Osteoblast (primary cell): ENCODE data around the gene UGT1A9. TPM values are rescaled to one million over a fixed set of nuclear protein-coding genes. Genes with fewer than 3 reads are reported as not detected.
"Not testable (repeated sequence)": the region's sequence is repeated elsewhere in the genome, so short reads cannot be mapped to it uniquely, and the experiment has no call there.

Experiments
- DNase-seq: peaks from one replicate; pipeline ENCODE4 v3.0.0; 2011; ENCODE audit warnings: low spot score, mixed read lengths; ENCODE audit not compliant: insufficient read length; ENCODE audit errors: missing footprints
- H2AFZ ChIP-seq: 2 replicates; pipeline ENCODE4 v1.6.0; 2011; ENCODE audit warnings: mild to moderate bottlenecking, low read length
- H3K27ac ChIP-seq: 2 replicates; pipeline ENCODE4 v1.5.1; 2011; ENCODE audit warnings: mild to moderate bottlenecking, low read depth, low read length, moderate library complexity
- H3K27me3 ChIP-seq: 2 replicates; pipeline ENCODE4 v1.6.0; 2012; ENCODE audit warnings: mild to moderate bottlenecking, control low read depth, inconsistent platforms, low read length, moderate library complexity; ENCODE audit not compliant: insufficient read depth
- H3K36me3 ChIP-seq: 2 replicates; pipeline ENCODE4 v1.5.1; 2011; ENCODE audit warnings: mild to moderate bottlenecking, low read length, control low read depth, moderate library complexity; ENCODE audit not compliant: insufficient read depth
- H3K4me1 ChIP-seq: 2 replicates; pipeline ENCODE4 v1.5.1; 2011; ENCODE audit warnings: mild to moderate bottlenecking, low read length, control low read depth, moderate library complexity; ENCODE audit not compliant: insufficient read depth
- H3K4me2 ChIP-seq: 2 replicates; pipeline ENCODE4 v1.6.0; 2011; ENCODE audit warnings: mild to moderate bottlenecking, low read length; ENCODE audit not compliant: insufficient read depth
- H3K4me3 ChIP-seq: fragments of 200-600 bp; sonication (generic); 3 replicates; pipeline ENCODE4 v1.5.1; 2012; ENCODE audit warnings: mild to moderate bottlenecking, low read length, inconsistent platforms; ENCODE audit not compliant: insufficient read depth
- H3K79me2 ChIP-seq: 2 replicates; pipeline ENCODE4 v1.6.0; 2012; ENCODE audit warnings: mild to moderate bottlenecking, low read length, control low read depth, inconsistent platforms; ENCODE audit not compliant: insufficient read depth
- H3K9me3 ChIP-seq: 2 replicates; pipeline ENCODE4 v1.5.1; 2011; ENCODE audit warnings: low read depth, low read length, control low read depth
- H4K20me1 ChIP-seq: 2 replicates; pipeline ENCODE4 v1.6.0; 2012; ENCODE audit warnings: mild to moderate bottlenecking, low read length, control low read depth; ENCODE audit not compliant: insufficient read depth
- total RNA-seq: library from RNA; depleted of rRNA; stranded (reverse); fragments of >200 nt; gene quantifications from 2 replicates; pipeline ENCODE4 v1.2.3, GENCODE V29; 2012
- TF ChIP-seq, protein P1 (sequence below): IDR thresholded peaks from 2 replicates; pipeline ENCODE4 v1.5.1; 2011; ENCODE audit warnings: mild to moderate bottlenecking, low read depth, low read length, moderate library complexity; ENCODE audit errors: extremely low read depth

The UGT1A9 gene
- total RNA-seq, 1 donor, result not detected

- Histone ChIP-seq H4K20me1 (no peaks in the 10 kb centered on the region), H3K36me3 (no peaks in the 10 kb centered on the region), H3K27ac (no peak overlapping the region), H3K4me3 (no peak overlapping the region), H2AFZ (no peak overlapping the region), H3K4me2 (no peak overlapping the region), H3K4me1 (no peaks in the 10 kb centered on the region), H3K9me3 (no peaks in the 10 kb centered on the region), H3K79me2 (no peaks in the 10 kb centered on the region), H3K27me3 (no peaks in the 10 kb centered on the region)
- TF ChIP-seq, protein P1, sequence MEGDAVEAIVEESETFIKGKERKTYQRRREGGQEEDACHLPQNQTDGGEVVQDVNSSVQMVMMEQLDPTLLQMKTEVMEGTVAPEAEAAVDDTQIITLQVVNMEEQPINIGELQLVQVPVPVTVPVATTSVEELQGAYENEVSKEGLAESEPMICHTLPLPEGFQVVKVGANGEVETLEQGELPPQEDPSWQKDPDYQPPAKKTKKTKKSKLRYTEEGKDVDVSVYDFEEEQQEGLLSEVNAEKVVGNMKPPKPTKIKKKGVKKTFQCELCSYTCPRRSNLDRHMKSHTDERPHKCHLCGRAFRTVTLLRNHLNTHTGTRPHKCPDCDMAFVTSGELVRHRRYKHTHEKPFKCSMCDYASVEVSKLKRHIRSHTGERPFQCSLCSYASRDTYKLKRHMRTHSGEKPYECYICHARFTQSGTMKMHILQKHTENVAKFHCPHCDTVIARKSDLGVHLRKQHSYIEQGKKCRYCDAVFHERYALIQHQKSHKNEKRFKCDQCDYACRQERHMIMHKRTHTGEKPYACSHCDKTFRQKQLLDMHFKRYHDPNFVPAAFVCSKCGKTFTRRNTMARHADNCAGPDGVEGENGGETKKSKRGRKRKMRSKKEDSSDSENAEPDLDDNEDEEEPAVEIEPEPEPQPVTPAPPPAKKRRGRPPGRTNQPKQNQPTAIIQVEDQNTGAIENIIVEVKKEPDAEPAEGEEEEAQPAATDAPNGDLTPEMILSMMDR, result no peak
- DNase-seq, result no peak
These were observed 31.8 kb upstream of the UGT1A9 start for GRCh38 chr2:233639860-233640259.

DNA sequence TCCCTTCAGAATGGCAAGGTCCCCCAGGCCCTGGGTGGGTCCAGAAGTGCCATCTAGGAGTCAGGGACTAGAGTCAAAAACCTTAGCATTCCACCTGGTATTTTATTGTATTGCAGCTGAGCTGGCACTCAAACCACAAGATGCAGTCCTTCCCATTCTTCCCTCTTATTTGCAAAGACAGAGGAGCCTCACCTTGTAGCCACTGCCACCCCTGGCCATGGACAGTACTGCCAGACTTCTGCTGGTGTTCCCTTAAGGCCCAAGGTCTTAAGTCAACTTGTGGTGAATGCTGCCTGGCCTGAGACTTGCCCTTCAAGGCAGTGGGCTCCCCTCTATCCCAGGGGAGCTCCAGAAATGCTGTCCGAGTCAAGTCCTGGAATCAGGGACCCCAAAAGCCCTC, 28.6 kb upstream of the UGT1A9 start:
- H3K9me3 ChIP-seq, result no peaks in the 10 kb centered on the region
- no peaks in the 10 kb centered on the region for H3K36me3 ChIP-seq
- H3K4me2 ChIP-seq, result no peak overlapping the region
- no peak overlapping the region for H2AFZ ChIP-seq
- TF ChIP-seq, protein P1, result peak; percentile 27
- no peaks in the 10 kb centered on the region for H3K27me3 ChIP-seq
- no peaks in the 10 kb centered on the region for H3K4me1 ChIP-seq
- H3K79me2 ChIP-seq, result no peaks in the 10 kb centered on the region
- no peak overlapping the region for H3K27ac ChIP-seq
- no peaks in the 10 kb centered on the region for H4K20me1 ChIP-seq
- H3K4me3 ChIP-seq, result no peak overlapping the region
- DNase-seq, result peak; percentile 6

DNA sequence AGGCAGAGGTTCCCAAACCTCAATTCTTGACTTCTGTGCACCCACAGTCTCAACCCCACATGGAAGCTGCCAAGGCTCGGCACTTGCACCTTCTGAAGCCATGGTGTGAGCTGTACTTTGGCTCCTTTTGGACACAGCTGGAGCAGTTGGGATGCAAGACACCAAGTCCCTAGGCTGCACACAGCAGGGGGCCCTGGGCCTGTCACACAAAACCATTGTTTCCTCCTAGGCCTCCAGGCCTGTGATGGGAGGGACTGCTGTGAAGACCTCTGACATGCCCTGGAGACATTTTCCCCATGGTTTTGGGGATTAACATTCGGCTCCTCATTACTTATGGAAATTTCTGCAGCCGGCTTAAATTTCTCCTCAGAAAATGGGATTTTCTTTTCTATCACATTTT, 25.7 kb upstream of the UGT1A9 start:
- not testable (repeated sequence) for H3K27ac ChIP-seq, H3K27me3 ChIP-seq, H2AFZ ChIP-seq, H3K4me3 ChIP-seq, DNase-seq, H3K79me2 ChIP-seq, H3K4me1 ChIP-seq, H4K20me1 ChIP-seq, H3K4me2 ChIP-seq, H3K36me3 ChIP-seq, H3K9me3 ChIP-seq

DNA sequence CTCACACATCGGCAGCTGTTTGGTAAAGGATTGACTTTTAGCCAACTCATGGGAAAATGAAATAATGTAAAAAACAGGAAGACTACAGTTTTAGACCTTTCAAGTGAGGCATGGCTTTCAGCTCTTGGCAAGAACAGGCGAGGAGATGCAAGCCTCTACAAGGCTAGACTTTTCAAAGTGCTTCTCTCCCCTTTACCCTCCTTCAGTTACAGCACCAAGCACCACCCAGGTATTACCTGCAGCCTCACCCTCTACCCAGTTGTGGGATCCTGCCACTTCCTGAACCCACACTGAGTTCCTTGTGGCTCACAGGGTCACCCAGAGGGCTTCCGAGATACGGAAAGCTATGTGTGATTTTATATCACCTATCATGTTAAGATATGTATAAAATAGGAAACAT, 20.7 kb upstream of the UGT1A9 start:
- Histone ChIP-seq H3K27ac (no peak overlapping the region), H3K4me1 (no peaks in the 10 kb centered on the region), H3K4me2 (no peak overlapping the region), H3K79me2 (no peaks in the 10 kb centered on the region), H2AFZ (no peak overlapping the region), H3K4me3 (no peak overlapping the region), H3K36me3 (no peaks in the 10 kb centered on the region), H4K20me1 (no peaks in the 10 kb centered on the region), H3K9me3 (no peaks in the 10 kb centered on the region), H3K27me3 (peaks cover 5% of the 10 kb centered on the region)
- TF ChIP-seq, protein P1, result no peak
- no peak for DNase-seq
